GM18867 (cell line): ENCODE measurements around the gene IFNAR1.
A peak's percentile ranks its signal among the peaks of the same experiment; 100 is the strongest.

ENCODE experiments used
- ATAC-seq: cut with Tn5 transposase; IDR thresholded peaks from one replicate; pipeline ENCODE4 v1.9.1; 2021; ENCODE audit warnings: mild to moderate bottlenecking, moderate library complexity; ENCODE audit not compliant: unreplicated experiment

Gene IFNAR1

DNA sequence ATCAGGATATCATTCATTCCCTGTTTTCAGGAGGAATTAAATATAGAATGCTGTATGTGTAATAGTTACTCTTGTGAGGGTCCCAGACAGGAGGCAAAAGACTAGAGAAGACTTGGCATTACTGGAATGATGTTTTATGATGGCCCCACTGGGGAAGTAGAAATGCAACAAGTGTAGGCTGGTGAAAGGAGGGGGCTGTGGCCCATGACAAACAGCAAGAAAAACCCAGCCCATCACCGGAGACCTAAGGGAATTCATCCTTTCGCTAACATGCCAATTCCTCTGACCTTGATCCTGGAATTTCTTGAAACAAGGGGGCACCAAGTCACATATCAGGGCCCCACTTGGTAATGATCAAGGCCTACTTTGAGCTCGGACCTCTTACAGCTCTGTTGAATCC, 72.9 kb downstream of the IFNAR1 start:
- ATAC-seq: no peak

GRCh38 chr21:33398361-33398760, 73.6 kb downstream of the IFNAR1 start:
- no peak for ATAC-seq

DNA sequence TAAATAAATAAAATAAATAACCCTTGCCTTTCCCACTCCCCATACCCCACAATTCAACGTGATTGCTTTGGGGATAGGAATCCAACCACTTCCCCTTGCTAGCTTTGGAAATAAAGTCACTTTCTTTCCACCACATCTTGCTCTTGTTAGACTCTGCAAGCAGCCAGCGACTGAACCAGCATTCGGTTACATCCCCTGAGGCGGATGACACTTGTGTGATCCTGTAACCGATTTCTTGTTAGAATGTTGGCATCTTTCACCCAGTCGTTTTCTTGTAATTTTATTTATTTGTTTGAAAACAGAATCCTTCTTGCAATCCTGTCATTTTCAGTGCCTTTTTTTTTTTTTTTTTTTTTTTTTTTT, 76.8 kb downstream of the IFNAR1 start:
- ATAC-seq: no peak

DNA sequence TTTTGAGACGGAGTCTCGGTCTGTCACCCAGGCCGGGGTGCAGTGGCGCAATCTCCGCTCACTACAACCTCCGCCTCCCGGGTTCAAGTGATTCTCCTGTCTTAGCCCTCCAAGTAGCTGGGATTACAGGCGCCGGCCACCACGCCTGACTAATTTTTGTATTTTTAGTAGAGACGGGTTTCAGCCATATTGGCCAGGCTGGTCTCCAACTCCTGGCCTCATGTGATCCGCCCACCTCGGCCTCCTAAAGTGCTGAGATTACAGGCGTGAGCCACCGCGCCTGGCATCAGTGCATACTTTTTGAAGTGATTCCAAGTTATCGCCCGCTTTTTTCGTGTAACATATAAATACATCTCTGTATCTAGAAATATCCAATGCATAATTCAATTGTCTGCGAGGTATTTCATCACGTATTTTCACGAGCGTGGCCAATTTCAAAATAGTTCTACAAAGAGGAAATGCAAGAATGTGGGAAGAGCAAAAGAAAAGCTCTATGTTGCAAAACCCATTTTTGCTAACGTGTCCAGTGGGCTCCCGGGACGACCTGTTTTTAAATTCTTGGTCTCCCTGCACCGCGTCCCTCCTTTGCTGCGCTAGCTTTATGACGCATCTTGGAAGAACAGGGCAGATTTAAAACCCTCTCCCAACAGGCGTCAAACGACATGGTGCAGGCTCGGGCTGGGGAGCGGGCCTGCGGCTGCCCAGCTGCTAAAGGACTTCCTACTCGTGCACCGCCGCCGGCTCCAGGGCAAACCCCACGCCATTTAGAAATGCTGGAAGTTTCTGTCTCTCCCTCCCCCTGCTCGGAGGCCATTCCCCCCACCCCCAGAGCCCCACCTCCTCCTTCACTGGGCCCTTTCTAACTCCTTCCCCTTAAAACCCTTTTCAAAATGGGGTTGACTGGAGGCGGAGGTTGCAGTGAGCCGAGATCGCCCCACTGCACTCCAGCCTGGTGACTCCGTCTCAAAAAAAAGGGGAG, 77.5 kb downstream of the IFNAR1 start:
- ATAC-seq: no peak

DNA sequence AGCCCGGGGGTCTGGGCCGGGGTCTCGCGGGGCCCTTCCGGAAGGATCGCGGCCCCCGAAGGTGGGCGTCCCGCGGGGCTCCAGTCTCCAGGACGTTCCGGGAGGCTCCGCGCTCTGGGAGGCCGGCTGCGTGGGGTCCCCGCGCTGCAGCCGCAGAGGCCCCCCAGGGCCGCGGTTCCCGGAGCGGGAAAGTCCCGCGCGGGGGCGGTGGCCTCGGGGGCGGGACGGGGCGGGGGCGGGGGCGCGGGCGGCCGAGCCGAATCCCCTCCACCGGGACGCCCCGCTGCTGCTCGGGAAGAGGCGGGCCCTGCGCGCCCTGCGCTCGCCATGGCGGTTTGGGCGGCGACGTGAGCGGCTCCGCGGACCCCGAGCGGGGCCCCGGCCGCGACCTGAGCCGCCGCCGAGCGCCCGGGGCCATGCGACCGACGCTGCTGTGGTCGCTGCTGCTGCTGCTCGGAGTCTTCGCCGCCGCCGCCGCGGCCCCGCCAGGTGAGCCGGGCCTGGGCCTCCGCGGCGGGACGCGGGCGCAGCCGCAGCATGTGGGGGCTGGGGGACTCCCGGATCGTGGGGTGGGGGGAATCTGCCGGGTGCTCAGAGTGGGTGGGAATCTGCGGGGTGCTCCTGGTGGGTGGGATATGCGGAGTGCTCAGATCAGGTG, 78.5 kb downstream of the IFNAR1 start, which contains the start of gene IFNGR2:
TSS of gene IFNGR2 (plus strand) at position 286 of the 658 bp plus-strand sequence. CDS start at position 417, 131 bp downstream.
- ATAC-seq: peak; percentile 37

DNA sequence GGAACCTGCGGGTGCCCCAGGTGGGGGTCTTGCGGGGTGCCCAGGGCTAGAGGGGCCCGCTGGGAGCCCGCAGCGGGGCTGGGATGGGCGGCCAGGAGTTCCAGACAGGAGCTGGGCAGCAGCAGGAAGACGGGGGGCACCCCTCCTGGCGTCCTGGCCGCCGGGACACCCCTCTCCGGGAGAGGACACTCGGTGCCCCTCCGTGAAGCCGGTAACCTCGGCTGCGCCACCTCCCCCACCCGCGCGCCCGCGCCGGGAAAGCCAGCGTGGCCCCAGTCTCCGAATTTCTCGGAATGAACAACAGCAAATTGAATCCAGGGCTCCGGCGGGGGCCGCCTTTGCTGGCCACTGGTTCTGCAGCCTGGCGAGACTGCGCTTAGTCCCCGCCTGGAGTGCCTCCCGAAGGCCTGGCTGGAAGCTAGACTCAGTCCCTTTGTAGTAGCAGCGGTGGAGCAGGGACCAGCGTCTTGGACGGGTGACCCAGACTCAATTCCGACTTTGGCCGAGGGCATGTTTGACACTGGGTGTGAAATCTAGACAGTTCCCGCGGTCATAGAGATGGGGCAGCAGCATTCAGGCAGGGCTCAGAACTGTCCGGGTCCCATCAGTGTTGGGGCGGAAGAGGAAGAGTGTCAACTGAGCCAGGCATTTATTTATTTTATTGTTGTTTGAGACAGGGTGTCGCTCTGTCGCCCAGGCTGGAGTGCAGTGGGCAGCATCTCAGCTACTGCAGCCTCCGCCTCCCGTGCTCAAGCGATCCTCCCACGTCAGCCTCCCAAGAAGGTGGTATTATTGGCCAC, 79.2 kb downstream of the IFNAR1 start:
- ATAC-seq: peak; percentile 44

DNA sequence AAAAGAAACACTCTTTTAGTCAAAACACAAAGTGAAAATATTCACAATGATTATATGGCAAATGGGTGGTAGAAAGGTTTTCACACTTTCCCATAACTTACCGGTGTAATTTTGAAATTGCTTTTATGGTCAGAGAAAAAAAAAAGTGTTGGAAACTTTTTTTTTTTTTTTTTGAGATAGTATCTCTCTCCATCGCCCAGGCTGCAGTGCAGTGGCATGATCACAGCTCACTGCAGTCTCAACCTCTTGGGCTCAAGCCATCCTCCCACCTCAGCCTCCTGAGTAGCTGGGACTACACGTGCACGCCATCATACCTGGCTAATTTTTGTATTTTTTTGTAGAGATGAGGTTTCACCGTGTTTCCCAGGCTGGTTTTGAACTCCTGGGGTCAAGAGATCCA, 81.7 kb downstream of the IFNAR1 start:
- no peak for ATAC-seq
